Hypothalamus (tissue), 51 donors: Measurements from ENCODE around the gene NUDT14.
A peak's percentile ranks its signal among the peaks of the same experiment; 100 is the strongest.

Source experiments
- DNase-seq, 51 donors: peaks; one replicate each; lab custom pipeline; 2025; lab: John Stamatoyannopoulos, UW

Gene NUDT14

DNA sequence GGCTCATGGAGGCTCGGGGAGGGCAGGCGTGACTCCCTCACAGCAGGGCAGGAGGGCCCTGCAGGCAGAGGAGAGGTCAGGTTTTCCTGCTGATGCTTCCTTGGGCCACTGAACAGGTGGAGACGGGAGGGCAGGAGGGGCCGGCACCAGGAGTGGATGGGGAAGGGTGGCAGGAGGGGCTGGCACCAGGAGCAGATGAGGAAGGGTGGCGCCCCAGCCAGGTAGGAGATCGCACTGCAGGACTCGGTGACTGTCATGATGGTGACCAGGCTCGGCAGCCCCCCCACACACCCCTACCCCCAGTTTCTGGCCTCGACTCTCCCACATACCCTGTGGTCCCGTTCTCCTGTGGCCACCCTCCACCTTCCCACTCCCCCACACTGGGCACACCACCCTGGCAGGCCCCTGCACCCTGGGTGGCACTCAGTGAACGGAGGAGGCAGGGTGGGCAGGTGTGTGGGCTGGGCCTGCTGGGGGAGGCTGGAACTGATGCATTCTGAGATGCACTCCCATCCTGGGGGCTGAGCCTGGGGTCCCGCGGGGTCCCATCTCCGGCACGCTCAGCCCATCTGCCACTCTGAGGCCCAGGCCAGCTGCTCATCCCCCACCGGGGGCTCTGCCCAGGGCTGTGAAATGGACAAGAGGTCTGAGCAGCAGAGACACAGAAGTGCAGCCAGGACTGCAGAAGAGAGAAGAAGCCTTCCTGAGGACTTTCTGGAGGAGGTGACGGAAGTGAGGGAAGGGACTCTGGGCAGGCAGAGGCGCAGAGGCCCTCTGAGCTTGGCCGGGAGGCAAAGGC is 2.8 kb downstream of the NUDT14 start:
- no peak for DNase-seq

- no peak for DNase-seq
Measured at GRCh38 chr14:105177082-105177481, 4.0 kb downstream of the NUDT14 start.

DNA sequence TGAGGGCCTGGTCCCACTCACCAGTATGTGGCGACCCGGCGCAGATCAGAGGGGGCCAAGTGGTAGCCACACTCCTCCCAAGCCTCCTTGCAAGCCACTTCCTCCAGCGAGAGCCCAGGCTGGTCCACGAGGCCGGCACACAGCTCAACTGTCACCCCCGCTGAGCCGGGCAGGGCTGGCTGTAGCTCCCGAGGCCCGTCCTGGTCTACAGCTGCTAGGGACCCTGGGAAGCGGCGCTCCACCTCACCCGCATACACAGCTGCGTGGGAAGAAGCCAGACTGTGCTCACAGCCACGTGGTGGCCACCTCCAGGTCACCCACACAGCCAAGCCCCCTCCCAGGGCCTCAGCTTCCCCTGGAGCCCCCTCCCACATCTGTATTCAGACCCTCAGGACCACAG is 4.6 kb downstream of the NUDT14 start:
- no peak for DNase-seq

DNA sequence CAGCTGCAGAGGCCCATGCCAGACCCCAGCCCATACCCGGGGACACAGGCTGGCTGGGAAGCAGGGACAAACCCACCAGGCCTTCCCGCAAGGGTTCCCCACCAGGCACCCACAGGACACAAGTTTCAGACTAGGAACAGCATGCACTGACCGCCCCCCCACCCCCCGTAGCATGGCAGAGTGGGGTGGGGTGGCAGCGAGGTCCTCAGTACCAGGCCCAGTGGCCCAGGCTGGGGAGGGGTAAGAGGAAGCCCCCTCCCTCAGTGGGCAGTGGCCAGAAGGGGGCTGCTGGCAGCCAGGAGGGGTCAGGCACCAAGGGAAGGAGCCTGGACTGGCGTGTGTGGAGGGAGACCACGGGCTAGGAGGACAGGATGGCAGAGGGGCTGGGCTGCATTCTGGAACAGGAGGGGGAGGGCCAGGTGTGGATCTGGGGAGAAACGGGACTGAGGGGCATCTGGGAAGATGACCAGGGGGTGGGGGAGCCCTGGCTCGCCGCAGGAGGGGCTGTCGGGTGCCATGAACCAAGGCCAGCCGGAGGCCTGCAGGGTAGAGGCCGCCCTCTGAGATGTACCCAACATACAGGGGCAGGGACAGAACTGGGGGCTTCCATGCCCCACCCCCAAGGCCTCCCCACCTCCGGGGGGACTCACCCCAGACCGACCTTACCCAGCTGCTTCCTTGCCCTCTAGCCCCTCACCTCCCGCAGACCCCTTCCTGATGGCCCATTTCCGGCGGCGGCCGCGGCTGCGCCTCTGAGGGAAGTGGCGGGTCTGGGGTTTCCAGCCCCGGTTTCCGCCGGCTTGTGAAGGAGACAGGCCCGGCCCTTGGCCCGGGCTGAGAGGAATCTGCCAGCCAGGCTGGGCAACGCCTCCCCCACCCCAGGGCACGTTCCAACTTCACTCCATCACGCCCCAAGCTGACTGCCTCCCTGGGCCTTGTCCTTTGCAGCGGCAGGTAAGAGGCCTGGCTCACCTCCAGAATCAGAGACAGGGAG is 6.9 kb downstream of the NUDT14 start:
- DNase-seq: no peak

GRCh38 chr14:105173145-105173544 is 8.0 kb downstream of the NUDT14 start:
- DNase-seq: no peak

- DNase-seq: no peak
Measured at GRCh38 chr14:105172476-105172875, 8.6 kb downstream of the NUDT14 start.

- DNase-seq: no peak
Measured at GRCh38 chr14:105171004-105171673, 10.0 kb downstream of the NUDT14 start.

GRCh38 chr14:105169776-105170655 is 11.1 kb downstream of the NUDT14 start:
- no peak for DNase-seq

DNA sequence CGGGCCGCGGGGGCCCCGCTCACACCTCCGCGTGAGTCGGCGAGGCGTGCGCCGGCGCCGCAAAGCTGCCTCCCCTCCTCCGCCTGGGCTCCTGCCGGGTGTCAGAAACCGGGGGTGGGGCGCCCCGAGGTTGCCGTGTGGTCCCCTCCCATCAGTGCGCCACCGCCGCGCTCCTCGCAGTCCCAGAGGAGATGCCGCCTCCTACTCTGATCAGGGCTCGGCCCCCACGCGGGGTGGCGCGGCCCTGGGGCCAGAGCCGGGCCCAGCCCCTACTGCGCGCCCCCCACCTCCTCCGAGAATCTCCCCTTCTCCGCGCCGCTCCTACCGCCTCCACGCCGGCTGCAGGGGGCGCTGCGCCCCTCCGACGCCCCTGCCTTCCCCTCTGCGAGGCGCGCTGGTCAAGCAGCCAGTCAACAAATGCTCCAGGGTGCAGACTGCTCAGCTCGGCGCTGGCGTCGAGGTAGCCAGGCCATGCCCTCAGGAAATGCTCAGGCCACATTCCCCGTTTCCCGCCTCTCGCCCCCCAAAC is 12.1 kb downstream of the NUDT14 start:
- peak in 8 of 51 donors; percentile 13 to 50 (median 34) for DNase-seq

DNA sequence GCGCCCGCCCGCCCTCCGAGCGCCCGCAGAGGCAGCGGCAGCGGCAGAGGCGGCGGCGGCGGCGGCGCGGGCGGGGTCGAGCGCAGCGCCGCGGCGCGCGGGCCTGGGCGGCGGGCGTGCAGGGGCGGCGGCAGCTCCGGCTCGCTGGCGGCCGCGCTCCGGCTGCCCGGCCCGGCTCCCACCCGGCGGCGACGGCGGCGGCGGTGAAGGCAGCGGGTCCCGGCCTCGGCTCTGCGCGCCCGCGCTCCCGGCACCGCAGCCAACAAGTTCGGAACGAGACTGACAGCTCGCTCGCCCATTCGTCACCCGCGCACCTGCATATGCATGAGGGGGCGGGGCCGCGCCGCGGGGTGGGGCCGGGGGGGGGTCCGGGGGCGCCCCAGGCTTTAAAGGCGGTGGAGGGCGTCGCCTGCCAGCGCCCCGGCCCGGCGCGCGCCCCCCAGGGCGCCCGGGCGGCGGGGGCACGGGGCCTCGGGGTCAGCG is 12.6 kb downstream of the NUDT14 start, which contains the start of gene JAG2:
TSS of gene JAG2 (minus strand) at position 281 of the 483 bp plus-strand sequence. CDS start 356 bp downstream, outside the sequence.
- peak in 25 of 51 donors; percentile 10 to 50 (median 28) for DNase-seq

GRCh38 chr14:105168093-105168420 is 13.1 kb downstream of the NUDT14 start:
- no peak for DNase-seq

DNA sequence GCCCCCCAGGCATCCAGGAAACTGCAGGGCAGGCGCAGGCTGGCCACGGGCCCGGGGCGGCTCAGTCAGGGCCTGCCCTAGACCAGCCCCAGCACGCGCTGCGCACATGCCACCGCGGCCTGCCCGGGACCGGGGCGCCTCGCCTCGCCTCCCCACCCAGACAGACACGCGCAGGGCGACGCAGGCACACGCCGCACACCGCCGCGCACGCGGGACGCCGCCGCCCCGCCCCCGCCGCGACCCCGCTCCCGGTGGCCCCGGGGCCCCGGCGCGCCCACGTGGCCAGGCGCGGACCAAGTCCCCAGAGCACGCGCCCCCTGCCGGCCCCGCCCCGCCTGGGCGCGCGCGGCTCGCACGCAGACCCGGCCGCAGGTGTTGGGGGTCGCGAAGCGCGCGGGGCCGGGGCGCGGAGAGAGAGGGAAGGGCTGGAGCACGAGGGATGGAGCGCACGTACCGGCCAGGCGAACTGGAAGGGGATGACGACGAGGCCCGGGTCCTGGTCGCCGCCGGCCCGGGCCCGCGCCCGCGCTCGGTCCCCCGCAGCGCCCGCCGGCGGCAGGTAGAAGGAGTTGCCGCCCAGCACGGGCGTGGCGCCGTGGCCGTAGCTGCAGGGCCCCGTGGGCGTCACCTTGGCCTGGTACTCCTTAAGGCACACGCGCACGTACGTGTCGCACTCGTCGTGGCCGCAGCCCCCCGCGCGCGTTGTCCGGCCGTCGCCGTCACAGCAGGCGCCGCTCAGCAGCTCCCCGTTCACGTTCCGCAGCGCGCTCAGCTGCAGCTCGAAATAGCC is 13.6 kb downstream of the NUDT14 start:
- DNase-seq: peak in 2 of 51 donors; percentile 12 to 13

DNA sequence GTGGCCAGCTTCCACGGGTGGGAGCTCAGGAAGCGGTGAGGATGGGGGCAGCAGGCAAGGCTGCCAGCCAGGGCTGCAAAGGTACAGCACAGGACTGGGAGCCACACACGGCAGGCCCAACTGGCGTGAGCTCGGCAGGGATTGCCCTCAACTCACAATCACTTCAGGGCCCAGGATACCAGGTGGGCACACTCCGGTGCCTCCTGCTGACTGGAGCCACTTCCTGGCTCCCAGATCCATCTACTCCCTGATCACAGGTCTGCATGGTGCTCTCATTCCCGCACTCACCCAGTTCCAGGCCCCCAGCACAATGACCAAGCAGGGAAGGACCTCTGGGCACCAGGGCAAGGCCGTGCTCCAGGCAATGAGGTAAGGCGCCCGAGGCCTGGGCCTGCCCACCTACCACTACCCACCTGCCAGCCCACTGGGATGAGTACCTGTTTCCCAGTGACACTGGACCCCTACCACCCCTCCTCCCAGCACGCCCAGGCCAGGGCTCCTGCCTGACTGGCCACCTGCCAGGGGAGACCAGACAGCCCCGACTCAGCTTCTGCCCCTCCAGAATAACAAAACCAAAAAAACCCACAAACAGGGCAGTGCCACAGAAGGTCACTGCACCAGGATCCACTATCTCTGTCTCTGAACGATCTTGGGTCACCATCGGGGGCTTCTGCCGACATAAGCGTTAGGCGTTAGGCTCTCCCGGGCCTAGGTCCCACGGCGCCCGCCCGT is 14.4 kb downstream of the NUDT14 start:
- DNase-seq: no peak

DNA sequence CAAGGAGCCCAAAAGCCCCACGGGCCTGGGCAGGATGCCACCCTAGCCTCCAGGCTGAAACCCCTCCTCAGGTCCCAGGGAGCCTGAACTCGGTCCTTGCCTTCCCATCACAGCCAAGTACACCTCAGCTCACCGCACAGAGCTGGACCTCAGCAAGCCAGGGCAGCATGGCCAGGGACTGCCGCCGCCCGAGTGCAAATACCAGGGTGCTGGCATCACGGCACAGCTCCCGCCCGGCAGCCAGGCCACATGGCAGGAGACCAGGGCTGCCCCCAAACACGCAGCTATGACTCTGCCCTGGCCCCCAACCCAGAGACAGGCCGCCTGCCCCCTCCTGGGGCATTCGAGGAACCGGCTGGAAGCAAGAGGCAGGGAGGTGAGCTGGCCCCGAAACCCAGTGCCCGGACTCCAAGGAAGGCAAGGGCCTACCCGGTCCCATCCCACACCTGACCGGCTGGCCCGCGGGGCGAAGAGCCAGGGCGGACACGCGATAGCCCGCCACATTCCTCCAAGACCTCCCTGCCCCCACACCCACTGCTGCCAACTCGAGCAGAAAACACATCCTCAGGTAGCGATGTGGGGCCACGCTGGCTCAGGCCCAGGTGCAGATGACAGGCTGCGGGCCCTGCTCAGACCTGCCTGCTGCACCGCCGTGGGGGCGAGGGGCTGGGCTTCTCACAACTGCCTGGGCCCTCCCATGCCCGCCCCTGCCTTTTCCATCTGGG is 15.2 kb downstream of the NUDT14 start:
- DNase-seq: no peak

DNA sequence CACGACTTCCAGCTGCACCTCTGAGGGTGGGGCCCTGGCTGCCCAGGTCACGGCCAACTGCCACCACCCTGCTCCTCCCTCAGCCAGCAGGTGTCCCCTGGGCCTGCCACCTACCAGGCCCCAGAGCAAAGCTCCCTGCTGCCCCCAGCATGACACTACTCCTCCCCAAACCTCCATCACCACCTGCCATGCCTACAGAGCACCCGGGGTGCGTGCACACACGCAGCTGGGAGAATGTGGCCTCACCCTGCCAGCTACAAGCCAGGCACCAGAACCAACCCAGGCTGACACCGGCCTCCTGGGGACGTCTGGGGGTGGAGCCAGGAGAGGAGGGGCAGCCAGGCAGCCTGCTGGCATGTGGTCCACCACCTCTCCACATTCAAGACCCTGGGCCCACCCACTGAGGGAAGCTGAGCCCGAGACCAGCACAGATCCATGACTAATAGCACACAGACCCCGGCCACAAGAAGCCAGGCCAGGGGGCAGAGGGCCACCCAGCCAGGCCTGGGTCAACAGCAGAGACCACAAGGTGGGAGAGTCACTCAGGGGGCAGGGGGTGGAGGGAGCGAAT is 15.9 kb downstream of the NUDT14 start:
- no peak for DNase-seq

DNA sequence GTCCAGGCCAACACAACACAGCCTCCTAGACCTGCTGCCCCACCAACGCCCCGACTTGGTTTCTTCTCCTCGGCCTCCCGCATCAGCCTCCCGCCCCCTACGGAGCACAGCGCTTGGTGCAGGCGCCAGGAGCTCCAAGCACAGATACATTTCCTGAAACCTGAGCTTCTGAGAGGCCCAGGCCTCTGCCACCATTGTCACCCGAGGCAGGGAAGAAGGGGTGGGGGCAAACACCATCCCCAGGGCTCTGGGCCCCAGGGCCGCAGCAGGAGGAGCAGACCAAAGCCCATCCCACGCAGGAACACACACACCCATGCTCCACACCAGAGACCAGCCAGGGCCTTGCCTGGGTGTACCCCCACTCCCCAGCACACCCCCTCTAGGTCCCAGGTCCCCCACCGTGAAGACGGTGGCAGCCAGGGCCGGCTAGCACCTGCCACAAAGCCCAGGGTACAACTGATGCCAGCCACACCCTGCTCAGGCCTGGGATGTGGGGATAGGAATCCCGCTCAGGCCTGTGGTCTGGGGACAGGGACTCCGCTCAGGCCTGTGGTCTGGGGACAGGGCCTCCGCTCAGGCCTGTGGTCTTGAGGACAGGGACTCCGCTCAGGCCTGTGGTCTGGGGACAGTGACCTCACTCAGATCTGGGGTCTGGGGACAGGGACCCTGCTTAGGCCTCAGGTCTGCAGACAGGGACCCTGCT is 17.9 kb downstream of the NUDT14 start:
- DNase-seq: no peak

GRCh38 chr14:105162669-105162979 is 18.5 kb downstream of the NUDT14 start:
- no peak for DNase-seq
